DMS114 treated with DMSO at 0.1 percent for 48 hours (cell line): ENCODE data around the gene YWHAQ.
"Not testable (repeated sequence)": the region's sequence is repeated elsewhere in the genome, so short reads cannot be mapped to it uniquely, and the experiment has no call there.

Source experiments
- DNase-seq: peaks from one replicate; lab custom pipeline; 2025; ENCODE audit not compliant: unreplicated experiment; lab: John Stamatoyannopoulos, UW

The YWHAQ gene

GRCh38 chr2:9594366-9595054 lies 36.3 kb downstream of the YWHAQ start:
- DNase-seq = no peak

DNA sequence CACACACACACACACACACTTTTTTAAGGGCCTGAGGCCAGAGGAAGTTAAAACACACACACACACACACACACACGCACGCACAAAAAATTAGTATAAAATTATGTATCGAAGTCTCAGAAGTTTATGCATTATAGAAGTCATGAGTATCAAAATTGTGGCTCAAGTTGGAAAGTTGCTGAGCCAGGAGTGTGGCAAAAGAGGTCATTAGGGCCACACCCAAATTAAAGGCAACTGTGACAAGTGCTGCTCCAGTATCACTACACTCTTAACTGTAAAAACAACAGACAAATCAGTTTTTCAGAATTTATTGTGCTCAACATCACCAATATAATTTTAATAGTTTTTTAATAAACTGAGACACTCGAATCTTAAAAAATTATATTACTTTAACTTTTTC lies 36.9 kb downstream of the YWHAQ start:
- no peak for DNase-seq

- DNase-seq = no peak
Measured at GRCh38 chr2:9592699-9593098, 38.1 kb downstream of the YWHAQ start.

GRCh38 chr2:9590641-9591040 lies 40.2 kb downstream of the YWHAQ start:
- no peak for DNase-seq

DNA sequence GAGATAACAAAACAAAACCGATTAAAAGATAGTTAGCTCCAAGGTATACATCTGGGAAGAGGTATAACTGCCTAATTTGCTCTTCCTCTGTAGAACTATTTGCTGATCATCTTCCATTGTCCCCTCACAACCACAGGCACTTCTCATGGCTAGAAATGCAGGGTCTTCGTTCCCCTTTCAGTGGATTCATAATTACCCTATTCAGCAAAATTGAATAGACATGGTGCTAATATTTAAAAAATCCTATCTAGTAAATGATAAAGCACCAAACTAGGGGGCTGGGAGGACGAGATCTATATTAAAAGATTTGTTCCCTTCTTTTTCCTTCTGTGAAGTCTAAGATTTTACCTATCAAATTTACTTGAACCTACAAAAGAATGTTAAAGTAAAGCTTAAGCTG lies 44.3 kb downstream of the YWHAQ start:
- no peak for DNase-seq

DNA sequence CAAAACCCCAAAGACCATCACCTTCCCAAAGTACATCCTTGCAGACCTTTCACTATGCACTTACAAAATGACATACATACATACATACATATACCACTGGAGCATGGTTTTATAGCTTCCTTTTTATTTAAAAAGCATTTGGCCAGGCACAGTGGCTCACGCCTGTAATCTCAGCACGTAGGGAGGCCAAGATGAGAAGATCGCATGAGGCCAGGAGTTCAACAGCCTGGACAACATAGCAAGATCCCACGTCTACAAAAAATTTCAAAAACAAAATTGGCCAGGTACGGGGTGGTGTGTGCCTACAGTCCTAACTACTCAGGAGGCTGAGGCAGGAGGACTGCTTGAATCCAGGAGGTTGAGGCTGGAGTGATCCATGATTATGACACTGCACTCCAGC lies 45.3 kb downstream of the YWHAQ start:
- DNase-seq = no peak

DNA sequence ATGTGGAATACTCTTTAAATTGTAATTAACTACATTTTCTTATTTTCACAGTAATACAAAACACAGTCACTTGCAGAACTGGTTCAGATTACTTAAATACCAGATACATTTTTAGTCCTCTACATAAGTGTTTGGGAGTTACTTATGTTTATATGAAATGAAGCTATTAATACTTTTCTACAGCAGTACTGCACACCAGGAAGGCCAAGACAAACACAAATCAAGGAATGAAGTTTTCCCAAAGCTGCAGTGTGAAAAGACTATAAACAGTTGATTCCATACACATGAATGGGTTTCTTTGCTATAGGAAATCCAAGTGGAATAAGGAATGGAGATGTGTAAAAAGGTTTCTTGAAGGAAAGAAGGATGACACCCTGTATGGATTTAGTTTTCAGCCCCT lies 45.9 kb downstream of the YWHAQ start:
- DNase-seq = not testable (repeated sequence)

GRCh38 chr2:9582624-9583023 lies 48.2 kb downstream of the YWHAQ start:
- no peak for DNase-seq

DNA sequence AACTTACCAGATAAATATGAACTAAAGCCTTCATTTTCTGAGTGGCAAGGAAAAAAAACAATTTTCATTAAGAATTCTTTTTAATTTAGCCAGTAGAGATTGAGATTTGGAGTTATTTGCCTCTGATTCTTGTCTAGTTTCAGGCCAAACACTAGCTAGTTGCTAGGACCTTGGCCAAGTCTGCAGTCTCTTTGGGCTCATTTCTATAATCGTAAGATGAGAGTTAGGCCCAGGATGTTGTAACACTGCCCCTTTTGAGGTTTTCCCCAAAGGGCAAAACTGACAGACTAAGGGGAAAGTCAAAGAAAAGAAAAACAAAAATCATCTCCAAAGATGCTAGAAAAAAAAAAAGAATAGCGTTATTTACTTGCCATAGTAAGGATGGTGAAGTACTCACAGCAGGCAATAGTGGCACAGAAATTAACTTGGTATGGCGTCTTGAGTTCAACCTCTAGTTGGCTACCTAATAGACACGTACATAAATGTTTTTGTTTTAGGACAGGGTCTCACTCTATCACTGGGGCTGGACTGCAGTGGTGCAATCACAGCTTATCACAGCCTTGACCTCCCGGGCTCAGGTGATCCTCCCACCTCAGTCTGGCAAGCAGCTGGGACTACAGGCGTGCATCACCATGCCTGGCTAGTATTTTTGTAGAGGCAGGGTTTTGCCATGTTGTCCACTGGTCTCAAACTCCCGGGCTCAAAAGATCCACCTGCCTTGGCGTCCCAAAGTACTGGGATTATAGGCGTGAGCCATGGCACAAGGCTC lies 52.1 kb downstream of the YWHAQ start:
- DNase-seq = no peak

DNA sequence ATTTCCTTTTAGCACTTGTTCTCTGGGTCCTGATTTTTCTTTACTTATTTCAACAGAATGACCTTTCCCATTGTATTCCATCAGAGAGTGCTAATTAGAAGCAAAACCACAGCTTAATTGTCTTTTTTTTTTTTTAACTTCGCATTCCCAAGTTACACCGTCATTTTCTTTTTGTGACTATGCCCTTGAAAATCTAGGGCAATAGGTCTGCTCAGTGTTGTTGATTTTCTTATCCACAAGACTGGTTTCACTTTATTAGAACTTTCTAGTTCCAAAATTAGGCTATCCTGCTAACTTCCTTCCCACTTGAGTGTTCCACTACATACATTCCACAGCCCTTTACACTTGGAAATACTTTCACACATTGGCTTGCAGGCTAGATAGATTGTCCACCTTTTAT lies 56.5 kb downstream of the YWHAQ start:
- DNase-seq = no peak

- no peak for DNase-seq
Measured at GRCh38 chr2:9573840-9574239, 57.0 kb downstream of the YWHAQ start.

- no peak for DNase-seq
Measured at GRCh38 chr2:9573013-9573720, 57.6 kb downstream of the YWHAQ start.

DNA sequence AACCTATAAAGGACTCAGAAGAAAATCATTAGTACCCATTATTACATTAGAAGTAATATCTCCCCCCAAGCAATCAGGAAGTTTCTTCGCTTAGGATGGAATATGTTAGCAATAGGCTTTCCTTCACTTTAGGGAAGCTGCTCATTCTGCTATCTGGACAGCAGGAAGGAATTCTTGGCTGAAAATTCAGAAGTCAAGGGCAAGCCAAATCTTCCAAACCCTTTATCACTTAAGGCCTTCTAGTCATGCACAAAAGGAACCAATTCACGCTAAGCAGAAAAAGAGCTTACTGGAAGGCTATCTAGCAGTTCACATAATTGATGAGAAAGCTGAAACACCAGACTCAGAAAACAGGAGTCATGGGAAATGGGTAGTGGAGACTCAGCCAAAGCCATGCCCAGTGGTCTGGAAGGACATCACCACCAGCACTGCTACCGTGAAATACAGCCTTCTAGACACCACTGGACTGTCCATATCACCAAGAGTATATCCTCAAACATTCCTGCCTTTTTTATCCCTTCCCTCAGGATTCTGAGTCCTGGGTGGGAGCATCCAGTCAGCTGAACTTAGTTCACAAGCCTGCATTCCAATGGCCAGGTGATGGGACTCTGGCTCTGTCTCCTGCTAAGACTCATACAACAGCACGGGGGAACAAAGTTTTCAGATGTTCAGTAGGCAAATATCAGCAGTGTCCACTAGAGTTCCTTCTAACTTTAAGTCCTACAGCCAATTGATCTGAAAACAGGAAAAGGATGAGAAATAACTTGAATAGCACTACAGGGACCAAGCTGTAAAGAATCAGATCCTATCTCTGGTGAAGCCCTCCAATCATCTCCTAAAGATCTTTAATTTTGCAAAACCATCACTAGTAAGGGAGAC lies 60.4 kb downstream of the YWHAQ start:
- DNase-seq = no peak

GRCh38 chr2:9565436-9566153 lies 65.2 kb downstream of the YWHAQ start:
- DNase-seq = no peak

- DNase-seq = no peak
Measured at GRCh38 chr2:9560628-9561027, 70.2 kb downstream of the YWHAQ start.

GRCh38 chr2:9558948-9559381 lies 71.8 kb downstream of the YWHAQ start:
- DNase-seq = no peak

DNA sequence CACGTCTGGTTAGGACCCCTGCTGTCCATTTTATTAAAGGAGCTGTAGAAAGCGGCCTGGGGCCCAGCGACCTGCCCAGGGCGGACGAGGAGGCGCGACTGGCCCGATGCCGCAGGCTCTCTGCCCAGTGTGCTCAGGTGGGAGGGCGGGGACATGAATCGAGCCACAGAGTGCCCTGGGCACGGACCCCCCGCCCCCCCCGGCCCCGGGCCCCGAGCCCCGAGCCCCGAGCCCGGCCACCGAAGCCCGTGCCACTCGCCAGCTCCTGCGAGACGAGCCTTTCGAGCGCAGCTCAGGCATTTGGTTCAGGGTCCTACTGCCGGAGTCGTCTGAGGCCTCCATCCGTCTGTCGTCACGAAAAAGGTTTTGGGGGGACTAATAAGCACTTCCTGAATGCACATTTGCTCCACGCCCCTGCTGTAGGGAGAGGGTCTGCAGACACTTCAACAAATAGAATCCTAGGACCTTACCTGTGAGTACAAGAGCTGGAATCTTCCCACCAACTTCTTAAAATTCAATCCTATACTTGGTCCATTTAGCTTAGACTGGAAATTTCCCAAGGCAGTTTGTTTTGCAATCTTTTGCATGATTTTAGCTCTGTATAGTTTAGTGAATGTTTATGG lies 74.6 kb downstream of the YWHAQ start:
- no peak for DNase-seq

- peak; percentile 86 for DNase-seq
Measured at GRCh38 chr2:9555297-9556120, 75.3 kb downstream of the YWHAQ start, which contains the start of gene ADAM17. TSS of gene ADAM17 (minus strand) at chr2:9555830. CDS start at chr2:9555605, 225 bp downstream.

DNA sequence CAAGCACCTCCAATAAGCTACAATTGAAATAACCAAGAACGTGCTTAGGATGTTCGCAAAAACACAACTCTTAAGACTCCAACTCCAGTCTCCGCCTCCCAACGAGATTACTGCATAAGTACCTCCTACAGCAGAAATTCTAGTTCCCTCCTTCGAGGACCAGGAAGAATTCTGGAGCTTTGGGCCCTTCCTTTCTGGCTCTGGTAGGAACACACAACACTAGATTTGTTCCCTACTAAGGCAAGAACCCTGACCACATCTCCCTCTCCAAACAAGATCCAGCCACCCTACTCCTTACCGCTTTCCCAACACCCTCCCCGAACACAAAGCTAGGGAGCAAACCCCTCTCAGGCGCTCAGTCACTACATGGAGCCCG lies 75.9 kb downstream of the YWHAQ start:
- DNase-seq = peak; percentile 59
